T-helper 1 cell (primary cell): ENCODE data around the gene ANKZF1.
A peak's percentile ranks its signal among the peaks of the same experiment; 100 is the strongest.

Experiments used
- DNase-seq, 5 donors: peaks; one replicate each; pipeline ENCODE4 v3.0.0-alpha.2; 2012 to 2020

Gene ANKZF1

DNA sequence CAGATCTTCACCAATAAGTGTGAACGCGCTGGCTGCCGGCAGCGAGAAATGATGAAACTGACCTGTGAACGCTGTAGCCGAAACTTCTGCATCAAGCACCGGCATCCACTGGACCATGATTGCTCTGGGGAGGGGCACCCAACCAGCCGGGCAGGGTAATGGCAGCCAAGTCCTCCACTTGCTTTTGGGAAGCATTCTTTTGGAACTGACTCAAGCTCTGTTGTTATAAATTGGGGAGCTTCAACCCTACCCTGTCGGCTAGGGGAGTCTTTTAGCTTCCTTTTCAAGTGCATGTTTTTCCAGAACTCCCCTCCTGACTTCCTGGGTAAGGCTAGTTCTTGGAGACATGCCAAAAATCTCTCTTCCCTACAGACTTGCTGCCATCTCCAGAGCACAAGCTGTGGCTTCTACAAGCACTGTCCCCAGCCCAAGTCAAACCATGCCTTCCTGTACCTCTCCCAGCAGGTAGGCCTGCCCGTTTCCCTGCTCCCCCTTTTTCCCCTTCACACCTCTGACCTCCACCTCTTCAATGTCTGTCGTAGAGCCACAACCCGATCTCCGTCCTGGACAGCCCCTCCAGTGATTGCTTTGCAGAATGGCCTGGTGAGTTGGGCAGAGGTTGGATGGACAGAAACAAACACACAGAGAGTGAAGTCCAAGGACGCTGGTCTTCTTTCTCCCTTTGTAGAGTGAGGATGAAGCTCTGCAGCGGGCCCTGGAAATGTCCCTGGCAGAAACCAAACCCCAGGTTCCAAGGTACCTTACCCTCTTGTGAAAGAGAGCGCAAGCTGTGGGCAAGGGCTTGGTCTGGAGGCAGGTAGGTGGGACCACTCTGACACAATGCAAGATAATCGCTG lies 21.5 kb upstream of the ANKZF1 start:
- DNase-seq = no peak

DNA sequence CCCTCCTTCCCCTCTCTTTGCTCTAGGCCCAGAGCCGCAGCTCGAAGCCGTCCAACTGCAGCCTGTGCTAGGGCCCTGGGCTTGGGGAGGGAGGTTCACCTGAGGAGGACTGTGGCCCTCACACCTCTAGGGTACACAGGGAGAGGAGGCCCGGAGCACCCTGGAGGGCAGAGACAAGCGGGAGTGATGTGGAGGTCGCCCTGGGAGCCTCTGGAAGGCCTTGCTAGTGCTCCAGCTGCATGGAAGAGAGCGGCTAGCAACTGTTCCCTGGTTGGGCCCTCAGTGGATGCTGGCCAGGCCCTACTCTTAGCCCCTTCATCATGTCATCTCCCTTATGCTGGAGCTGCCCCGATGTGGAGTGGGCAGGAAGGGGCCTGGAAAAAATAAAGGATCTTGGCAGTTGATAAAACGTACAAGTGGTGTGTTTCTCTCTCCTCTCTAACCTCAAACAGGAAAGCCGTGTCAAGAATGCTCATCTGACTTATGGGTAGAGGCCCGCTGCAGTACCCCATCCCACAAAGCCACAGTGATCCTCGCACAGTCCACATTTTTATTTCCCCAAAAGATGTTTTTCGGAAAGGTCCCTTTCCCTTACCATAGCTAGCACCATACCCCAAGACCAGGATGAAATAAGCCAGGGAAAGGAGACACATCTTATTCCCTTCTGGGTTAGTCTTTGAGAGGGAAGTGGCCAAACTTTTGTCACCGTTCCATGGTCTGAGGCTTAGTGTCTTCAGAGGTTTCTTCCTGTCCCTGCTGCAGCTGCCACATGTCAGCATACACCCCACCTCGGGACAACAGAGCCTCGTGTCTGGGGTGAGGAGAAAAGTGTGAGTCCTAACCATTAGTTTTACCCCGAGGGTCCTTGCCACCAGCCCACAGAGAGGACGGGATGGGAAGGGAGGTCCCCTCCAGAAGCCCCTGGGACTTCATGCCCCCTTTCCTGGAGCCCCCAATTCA lies 20.1 kb upstream of the ANKZF1 start:
- no peak for DNase-seq

DNA sequence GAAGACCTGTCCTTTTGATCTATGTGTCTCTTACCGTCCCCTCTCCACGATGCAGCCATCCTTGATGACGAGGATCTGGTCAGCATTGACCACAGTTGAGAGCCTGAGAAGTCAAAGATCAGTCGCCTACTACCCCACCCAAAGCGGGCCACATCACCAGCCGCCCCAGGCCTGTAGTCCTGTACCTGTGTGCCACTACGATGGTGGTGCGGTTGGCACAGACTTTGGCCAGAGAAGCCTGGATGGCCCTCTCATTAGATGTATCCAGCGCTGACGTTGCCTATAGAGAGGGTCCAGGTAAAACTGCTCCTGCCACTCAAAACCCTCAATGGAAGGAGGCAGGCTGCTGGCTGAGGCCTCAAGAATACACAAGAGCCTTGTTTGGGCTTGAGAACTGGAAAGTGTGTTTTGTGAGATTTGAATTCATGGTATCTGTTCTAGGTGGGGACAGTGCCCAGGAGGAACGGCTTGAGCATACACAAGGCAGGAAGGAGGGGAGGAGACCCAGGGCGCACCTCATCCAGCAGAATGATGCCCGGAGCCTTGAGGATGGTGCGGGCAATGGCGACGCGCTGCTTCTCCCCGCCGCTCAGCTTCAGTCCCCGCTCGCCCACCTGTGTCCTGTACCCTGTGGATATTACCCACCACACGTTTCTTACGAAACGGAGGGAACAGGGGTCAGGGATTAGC lies 19.3 kb upstream of the ANKZF1 start:
- DNase-seq = no peak

DNA sequence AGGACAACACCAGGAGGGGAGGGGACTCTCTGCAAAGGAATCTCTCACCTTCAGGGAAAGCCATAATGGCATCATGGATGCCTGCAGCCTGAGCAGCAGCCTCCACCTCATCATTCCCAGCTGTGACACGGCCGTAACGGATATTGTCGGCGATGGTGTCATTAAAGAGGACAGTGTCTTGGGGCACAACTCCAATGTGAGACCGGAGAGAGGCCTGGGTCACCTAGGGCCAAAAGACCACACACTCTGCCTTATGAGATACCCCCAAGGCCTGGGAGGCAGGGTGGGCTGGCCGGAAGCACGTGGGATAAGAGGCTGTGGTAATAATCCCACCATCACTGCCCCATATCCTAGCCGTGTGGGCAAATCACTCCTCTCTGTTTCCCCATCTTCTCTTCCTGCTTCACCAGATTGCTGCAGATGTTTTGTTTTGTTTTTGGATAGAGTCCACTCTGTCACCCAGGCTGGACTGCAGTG lies 18.7 kb upstream of the ANKZF1 start:
- no peak for DNase-seq

DNA sequence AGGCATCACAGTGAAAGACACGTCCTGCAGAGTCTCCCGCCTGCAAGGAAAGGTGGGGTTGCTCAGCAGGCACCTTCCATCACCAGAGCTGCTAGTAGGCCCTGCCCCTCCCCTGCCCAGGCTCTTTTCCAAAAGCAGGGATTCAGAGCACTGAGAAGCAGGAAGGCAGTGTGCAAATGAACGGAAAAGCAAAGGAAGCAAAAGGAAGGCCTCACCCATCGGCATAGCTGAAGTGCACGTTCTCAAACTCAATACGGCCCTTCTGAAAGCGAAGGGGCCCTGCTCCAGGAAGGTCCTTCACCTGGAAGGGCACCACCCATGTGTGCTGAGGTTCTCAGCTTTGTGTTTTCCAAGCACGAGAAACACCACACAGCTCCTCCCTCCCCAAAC lies 16.6 kb upstream of the ANKZF1 start:
- DNase-seq = no peak

DNA sequence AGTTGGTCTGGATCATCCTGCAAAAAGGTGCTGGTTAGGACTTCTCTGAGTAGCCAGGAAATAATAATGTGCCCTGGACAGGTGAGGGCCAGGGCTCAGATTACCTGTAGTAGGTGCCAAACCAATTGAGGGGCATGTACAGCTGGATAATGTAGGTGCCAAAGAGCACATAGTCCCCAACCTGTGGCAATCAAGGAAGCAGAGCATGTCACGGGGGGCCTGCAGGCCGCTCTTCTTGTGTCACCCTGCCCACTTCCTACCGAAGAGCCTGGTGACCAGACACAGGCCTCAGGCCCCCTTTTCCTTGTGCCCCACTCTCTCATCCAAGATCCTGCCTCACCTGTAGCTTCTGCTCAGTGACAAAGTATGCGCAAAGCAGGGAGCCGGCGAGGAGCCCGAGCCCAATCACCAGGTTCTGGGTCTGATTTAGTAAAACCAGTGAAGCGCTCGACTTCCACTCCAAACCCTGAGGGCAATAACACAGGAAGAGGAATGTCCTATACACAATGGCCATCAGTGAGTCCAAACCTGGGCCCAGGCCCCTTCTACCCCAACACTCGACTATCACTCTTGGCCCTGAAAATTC lies 16.0 kb upstream of the ANKZF1 start:
- no peak for DNase-seq

DNA sequence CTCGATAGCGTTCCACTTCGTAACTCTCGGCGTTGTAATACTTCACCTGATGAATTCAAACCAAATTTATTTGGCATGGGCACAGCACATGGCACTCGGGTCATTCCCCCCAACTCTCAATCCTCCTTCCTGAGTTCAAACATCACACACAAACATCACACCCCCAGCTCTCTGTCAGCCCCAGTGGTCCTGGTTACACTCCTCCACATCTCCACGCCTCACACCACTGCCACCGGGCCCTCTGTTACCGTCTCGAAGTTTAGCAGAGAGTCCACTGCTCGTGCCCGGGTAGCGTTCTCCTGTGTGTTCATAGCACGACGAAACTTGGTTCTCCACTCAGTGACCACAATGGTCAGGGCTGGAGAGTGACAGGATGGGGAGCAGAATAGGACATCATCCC lies 15.5 kb upstream of the ANKZF1 start:
- DNase-seq = no peak

DNA sequence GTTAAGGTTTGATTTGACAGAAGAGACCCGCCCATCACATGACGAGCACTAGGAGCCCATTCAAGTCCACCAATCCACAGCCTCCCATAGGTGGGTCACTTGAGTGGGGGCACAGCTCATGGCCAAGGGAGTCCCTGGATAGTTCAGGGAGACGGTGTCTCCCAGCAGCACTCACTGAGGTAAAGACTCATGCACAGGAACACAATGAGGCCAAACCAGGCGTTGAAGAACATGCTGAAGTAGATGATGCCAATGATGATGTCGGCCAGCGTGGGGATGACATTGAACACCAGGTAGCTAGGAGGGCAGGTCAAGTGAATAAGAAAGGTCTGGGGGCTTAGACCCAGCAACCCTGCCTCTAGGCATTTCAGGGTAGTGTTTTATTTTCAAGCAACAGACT lies 14.8 kb upstream of the ANKZF1 start:
- DNase-seq = no peak

DNA sequence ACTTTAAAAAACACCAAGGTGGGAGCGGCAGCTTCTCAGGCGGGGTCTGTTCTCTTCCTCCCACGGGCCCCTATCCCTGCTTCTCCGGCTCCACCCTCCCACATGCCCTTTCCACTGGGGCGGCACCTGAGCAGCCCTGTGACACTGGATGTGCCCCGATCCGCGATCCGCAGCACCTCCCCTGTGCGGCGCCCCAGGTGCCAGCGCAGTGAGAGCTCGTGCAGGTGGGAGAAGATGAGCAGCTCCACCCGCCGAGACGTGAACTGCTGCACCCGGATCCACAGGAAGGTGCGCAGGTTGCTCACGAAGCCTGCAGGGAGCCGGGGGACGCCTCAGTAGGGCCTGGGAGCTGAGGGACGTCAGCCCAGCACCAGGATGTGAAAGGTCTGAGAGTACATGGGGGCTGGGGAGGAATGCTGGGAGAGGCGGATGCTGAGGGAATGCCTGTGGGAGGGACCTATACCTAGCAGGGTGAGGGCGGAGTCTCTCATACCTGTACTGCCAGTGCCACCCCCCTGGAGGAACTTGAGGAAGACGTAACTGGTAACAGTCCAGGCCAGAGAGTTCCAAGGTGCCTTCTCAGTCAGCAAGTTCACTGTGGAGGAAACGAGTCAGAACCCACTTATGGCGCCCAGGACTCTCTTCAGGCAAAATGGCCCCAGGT lies 13.6 kb upstream of the ANKZF1 start:
- no peak for DNase-seq

DNA sequence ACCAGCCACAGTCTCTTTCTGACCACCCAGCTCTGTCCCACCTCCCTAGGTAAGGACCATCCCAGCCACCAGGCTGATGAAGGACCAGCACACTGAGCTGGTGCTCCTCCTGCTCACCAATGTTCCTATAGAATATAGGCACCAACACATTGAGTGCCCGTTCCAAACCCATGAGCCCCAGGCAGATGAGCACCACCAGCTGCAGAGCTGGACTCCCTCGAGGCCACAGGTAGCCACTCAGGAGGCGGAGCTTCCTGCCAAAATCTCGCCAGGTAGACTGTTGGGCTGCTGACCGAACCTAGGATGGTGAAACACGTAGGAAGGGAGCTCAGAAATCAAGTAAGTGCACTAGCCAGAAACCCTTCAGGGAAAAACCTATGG lies 13.1 kb upstream of the ANKZF1 start:
- DNase-seq = no peak

DNA sequence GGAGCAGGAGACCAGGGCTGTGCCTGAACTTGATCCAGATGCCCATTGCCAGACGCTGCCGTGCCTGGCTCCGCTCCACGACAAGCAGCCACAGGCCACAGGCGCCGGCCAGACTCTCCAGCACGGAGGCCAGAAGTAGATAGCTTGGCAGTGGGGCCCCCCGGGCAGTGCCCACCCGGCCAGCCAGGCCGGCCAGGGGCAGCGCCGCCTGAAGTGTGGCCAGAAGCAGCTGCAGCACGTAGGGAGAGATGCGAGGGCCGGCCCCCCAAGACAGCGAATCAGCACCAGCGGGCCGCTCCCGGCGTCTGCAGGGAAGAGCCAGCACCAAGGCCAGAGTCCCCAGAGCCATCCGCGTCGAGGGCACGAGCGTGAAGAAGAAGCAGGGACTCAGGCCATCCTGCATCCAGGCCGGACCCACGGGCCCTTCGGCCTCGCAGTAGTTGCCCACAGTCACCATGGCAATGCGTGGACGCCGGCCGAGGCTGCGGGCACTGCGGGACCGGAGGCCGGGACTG lies 11.3 kb upstream of the ANKZF1 start:
- peak in 2 of 5 donors; percentile 19 to 26 for DNase-seq

DNA sequence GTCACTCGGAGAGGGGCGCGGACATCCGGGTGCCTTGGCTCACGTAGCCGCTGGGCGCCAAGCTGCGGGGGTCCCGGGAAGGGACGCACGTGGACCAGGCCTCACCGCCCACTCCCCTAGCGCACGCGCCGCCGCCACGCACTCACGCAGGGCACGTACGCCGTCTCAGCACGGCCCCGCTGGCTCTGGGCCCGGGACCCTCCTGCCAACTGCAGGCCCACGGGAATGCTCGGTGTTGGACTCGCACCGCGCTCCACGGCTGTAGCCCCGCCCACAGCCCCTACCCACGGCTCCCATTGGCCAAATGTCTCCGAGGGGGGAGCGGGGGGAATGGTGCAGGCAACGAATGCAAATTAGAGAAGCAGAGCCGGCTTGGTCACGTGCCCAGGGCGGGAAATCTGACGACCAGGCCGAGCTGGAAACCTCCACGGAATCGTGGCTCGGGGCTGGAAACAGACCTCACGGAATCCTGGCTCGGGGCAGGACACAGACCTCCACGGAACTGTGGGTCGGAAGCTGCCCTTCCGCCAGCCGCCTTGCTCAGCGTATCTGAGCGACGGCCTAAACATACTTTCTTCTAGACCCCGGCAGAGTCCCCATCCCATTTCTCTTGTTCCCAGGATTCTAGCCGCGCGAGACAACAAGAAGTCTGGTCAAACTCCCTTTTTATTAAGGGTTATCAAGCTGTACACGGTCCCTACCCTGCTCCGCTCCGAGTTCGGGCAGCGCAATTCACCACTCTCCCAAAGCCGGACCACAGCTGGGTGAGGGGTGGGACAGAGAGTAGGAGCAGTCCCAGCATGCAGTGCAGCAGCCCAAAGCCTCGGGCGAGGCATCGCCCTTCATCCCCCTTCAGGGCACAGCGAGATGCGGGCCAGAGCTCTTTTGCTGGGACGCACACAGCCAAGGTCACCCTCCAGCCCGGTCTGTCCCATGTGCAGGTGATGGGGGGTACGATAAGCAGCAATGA lies 10.6 kb upstream of the ANKZF1 start, which contains the start of gene ABCB6:
TSS of gene ABCB6 (minus strand) at position 227 of the 970 bp plus-strand sequence. CDS start 285 bp downstream, outside the sequence.
- DNase-seq = peak; percentile 77 to 88 (median 83)

DNA sequence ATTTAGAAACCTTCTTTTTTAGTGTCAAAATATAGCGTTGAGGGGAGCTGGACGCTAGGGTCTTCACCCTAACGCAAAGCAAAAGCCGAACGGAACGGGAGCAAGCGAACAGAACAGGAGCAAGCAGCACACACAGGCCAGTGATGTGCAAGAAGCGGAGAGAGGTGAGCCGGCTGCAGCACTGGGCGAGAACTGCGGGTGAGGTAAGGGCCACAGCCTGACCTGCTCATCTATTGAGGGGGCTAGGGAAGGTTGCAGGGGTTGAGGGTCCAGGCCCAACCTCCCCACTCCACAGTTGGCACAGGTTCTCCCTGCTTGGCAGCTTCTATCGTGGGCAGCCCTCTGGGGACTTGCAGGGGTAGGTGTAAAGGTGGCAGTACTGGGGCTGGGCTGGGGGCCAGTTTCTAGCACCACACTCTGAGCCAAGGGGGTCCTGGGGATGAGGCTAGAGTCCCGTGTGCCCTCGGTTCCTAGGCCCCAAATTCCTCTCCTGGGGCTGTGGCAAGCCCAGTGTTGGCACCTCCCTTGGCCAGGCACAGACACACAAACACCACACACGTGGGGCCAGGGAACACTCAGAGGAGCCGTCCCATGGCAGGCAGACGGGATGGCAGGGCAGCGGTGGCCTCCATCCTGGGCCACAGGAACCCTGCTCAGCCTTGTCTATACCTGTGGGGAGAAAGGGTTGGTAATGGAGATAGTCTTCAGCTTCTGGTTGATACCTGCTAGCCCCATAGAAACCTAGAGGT lies 9.6 kb upstream of the ANKZF1 start:
- no peak for DNase-seq

DNA sequence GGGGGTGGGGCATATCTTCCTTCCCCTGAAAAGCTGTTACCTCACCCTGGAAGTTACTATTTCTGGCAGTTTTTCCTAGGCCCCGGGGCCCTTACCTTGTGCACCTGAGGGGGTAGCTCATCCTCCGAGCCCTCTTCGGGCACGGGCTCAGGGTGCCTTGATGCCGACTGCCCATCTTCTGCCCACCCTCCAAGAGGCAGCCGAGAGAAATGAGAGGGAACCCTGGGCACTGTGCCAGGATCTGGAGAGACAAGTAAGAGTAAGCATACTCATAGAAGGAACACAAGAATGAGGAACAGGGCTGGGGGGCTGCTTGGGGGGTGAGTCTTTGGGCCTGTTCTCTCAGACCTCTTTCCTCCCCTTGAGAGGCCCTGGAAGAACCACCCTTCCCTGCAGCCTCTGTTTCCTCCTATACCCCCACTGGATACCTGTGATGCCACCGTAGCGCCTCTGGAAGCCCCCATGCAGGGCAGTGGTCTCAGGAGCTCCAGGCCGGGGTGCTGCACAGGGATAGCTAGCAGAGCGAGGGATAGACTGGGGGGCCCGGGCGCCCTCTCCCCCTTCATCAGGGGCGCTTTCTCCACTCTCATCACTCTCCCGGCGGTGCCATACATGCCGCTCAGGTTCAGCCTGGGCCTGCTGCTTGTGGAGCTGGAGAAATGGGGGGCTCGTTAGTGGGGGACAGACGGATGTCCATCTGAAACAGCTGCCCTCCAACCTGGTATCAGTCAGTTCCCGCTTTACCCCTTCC lies 8.8 kb upstream of the ANKZF1 start:
- no peak for DNase-seq

DNA sequence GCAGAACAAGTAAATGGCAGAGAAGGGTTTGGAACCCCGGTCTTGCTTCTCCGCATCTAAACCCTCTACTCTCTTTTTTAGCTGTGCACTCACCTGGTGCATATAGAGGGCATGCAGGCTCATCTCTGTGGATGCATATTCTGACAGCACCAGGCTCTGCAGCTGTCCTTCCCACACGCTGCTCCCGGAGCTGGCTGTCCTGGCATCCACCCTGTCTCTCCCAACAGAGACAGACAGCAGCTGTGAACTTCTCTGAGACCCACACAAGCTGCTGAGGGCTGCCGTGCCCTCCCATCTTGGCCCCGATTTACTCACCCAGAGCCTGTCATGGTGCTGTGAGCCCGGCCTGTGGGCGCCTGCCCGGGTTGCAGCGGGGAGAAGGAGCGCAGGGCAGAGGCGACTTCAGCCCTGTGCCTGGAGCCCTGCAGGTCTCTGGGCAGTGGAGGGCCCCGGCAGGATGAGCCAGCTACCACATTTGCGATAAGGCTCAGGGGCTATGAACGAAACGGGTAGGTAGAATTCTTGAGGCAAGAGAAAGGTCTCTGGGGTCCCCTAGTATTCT lies 7.6 kb upstream of the ANKZF1 start:
- DNase-seq = no peak

DNA sequence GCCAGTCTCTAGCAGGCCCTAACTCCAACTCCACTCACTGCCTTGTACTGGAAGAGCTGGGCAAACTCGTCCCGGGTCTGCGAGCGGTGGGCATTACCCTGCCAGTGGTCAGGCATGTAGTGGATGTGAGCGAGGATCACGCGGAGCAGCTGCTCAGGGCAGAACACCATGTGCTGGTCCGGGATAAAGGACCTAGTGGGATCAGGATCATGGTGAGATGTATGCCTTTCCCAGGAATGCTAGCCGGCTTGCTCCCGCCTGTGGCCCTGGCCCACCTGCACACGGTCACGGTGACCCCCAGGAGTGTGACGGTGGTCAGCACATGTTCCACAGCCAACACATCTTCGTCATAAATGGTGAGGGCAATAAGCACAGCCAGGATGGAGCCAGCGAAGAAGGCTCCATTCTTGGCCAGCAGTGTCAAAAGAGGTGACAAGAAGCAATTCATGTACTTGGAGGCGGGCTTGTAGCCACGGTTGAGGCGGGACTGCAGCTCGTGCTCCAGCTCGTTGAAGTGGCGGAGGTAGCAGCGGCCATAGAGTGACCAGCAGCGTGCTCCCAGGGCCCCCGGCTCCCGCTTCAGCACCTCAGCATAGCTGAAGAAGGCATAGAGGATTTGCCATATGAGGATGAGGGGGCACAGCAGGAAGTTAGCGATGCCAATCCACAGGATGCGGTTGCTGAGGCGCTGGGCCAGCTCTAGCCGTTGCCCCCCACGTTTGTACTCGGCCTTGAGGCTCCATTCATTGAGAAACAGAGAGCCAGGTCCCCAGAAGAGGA lies 5.6 kb upstream of the ANKZF1 start:
- DNase-seq = no peak

DNA sequence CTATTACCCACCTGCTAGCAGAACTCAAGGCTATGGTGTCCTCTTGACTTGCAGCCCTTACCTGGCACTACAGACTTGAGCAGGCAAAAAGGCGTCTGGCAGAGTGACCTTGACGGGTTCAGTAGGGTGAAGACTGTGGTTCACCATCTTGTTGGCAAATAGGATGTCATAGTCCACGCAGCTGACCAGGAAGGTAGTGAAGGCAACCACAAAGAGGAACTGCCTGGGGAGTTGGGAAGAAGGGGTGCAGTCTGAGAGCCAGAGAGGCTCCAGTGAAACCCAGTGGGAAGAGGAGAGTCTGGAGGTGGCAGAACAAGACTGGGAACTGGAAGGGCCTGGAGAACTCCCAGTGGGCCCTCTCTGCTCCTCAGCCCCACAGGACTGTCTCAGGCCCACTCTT lies 4.3 kb upstream of the ANKZF1 start:
- no peak for DNase-seq
